LNCaP clone FGC (cell line): ENCODE results near the gene THBS2.

ENCODE experiments used
- DNase-seq: peaks from one replicate; pipeline ENCODE4 v3.0.0-alpha.2; 2011; ENCODE audit warnings: low read depth
- H3K4me3 ChIP-seq: 2 replicates; pipeline ENCODE4 v1.5.1; 2011; ENCODE audit warnings: mild to moderate bottlenecking, low read depth, low read length, control low read depth
- TF ChIP-seq, protein P1 (sequence below): IDR thresholded peaks from 2 replicates; pipeline ENCODE4 v1.5.1; 2012; ENCODE audit warnings: mild to moderate bottlenecking; ENCODE audit not compliant: control insufficient read depth, insufficient read depth; ENCODE audit errors: extremely low read depth

THBS2 gene

DNA sequence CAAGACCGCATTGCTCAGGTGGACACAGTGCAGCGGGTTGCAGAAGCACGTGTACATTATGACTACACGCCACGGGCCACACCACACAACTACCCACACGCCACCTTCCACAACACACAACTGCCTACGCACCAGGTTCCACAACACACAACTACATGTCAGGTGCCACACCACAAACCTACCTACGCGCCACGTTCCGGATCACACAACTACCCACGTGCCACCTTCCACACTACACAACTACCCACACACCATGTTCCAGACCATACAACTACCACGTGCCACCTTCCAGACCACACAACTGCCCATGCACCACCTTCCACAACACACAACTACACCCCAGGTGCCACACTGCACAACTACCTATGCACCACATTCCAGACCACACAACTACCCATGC, 20.5 kb downstream of the THBS2 start:
- TF ChIP-seq, protein P1, sequence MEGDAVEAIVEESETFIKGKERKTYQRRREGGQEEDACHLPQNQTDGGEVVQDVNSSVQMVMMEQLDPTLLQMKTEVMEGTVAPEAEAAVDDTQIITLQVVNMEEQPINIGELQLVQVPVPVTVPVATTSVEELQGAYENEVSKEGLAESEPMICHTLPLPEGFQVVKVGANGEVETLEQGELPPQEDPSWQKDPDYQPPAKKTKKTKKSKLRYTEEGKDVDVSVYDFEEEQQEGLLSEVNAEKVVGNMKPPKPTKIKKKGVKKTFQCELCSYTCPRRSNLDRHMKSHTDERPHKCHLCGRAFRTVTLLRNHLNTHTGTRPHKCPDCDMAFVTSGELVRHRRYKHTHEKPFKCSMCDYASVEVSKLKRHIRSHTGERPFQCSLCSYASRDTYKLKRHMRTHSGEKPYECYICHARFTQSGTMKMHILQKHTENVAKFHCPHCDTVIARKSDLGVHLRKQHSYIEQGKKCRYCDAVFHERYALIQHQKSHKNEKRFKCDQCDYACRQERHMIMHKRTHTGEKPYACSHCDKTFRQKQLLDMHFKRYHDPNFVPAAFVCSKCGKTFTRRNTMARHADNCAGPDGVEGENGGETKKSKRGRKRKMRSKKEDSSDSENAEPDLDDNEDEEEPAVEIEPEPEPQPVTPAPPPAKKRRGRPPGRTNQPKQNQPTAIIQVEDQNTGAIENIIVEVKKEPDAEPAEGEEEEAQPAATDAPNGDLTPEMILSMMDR, result no peak
- no peak for DNase-seq
- no peak overlapping the region for H3K4me3 ChIP-seq

DNA sequence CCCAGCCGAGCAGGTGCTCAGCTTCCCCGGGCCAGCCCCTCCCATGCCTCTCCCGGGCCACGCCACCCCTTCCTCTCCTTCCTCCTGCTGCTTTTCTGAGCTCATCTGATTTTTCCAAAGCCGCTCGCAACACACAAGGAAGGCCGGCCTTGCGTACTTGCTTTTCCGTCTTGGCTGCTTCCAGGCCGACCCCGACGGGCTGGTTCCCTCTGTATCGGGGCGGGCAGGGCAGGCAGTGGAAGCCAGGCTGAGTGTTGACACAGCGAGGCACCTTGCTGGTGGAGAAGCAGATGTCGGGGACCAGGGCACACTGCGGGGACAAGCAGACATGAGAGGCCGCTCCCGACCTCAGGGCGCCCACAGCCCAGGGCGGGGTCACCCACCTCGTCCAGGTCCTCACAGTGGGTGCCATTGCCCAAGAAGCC, 21.1 kb downstream of the THBS2 start:
- TF ChIP-seq, protein P1, result no peak
- H3K4me3 ChIP-seq, result no peak overlapping the region
- no peak for DNase-seq

DNA sequence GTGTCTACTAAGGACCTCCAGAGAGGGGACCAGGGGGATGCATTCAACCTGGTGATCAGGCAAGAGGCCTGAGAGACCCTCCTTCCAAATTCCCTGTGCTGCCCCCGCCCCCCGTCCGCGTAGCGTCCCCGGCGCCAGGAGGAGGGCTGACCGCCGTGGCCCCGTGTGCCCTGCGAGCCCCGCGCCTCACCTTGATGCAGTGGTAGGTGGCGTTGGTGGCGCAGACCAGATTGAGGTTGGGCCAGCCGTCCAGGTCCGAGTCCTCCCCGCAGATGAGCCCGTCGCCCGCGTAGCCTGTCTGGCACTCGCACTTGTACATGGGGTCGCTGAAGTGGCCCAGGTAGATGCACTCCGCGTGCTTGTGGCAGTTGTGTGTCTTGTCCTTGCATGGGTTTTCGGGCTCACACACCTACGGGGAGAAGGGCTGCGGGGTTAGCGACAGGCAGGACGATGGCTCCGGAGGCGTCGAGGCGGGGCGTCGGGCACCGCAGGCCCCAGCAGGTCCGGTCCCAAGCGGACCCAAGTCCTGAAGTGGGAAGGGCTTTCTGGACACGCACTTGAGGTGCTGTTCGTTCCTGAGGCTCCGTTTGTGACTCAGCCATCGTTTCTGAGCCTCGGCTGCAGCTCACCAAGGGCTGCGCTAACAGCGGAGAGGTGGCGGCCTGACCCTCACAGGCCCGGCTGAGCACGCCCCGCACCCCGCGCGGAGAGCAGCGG, 21.7 kb downstream of the THBS2 start:
- TF ChIP-seq, protein P1, result no peak
- H3K4me3 ChIP-seq, result no peak overlapping the region
- no peak for DNase-seq

DNA sequence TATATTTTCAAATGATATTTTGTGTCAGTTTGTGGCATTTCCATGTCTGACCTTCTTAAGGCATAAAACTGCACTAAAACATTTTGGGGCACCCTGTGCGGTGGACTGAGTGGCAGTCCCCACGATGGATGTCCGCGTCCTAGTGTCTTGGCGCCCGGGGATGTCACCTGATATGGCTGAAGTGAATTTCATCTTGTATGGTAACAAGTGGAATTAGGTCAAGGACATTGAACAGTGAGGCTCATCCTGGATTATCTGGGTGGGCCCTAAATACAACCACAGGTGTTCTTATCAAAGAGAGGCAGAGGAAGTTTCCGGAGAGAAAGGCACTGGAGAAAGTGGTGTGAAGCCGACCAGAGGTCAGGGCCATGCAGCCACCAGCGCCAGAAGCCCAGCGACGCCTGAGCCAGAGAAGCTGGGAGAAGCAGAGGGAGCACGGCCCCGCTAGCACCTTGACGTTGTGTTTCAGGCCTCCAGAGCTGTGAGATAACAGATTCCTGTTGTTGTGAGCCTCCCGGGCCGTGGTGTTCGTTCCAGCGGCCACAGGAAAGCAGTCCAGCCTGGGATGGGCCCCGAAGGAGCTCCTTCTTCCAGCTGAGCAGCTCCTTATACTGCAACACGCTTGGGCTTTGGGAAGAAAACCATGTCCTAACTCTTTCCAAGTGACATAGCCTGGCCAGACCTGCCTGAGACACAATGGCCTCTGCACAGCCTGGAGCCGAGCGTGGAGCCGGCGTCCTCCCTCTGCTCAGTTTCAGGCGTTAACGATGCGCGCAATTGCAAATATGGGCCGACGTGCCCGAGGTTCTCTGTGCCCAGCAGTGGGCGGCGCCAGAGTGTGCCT, 22.5 kb downstream of the THBS2 start:
- no peak for DNase-seq
- H3K4me3 ChIP-seq, result no peak overlapping the region
- TF ChIP-seq, protein P1, result no peak

DNA sequence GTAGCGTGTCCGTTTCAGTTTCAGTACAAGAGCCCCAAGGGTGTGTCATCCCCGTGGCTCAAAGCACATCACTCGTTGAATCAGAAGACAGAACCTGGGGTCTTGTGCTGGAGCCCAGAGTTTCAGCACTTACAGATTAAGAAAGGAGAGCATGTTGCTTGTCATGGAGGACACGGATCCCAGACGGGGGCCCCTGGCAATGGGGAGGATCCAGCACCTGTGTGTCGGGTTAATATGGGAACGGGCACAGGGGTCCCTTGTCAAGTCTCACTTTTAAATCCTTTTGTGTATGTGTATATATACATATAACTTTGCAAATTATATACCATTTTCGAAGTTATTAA, 23.4 kb downstream of the THBS2 start:
- TF ChIP-seq, protein P1, result no peak
- H3K4me3 ChIP-seq, result no peak overlapping the region
- DNase-seq, result no peak

DNA sequence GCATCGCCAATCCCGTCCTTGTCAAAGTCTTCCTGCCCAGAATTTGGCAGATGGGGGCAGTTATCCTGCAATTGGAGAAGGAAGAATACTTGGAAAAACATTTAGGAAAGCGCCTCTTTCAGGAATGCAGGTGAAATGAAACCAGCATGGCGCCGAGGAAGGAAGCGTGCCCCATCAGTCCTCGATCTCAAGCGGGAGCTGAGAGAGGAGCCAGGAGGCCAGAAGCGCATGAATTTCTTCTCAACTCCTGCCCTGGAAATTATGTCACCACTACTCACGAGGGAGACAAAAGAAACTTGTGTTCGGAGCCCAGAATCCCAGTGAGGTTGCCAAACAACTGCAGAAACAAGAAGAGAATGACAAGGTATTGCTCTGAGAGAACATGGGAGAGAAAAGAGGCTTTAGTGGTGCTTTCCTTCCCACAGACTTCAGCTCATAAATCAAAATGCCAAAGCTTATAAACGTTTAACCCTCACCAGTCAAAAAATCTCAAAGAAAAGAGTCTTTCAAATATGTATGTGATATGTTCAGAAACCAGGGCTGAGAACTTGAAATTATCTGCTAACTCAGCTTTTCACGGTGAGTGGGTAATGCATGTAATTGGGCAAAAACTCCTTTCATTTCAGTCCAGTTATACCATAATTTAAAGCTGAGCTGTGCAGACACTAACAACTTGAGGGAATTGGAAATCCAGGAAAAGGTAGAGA, 23.9 kb downstream of the THBS2 start:
- H3K4me3 ChIP-seq, result no peak overlapping the region
- TF ChIP-seq, protein P1, result no peak
- DNase-seq, result no peak
